Activated CD8-positive, alpha-beta memory T cell treated with anti-CD3 and anti-CD28 coated beads, Interleukin-2, amount 50 U/mL, for 1 hour (primary cell): Measurements from ENCODE around the gene PDE11A.
"Not testable (repeated sequence)": the region's sequence is repeated elsewhere in the genome, so short reads cannot be mapped to it uniquely, and the experiment has no call there.

Source experiments
- DNase-seq: peaks from one replicate; pipeline ENCODE4 v3.0.0-alpha.2; 2020; ENCODE audit errors: extremely low read depth

Gene PDE11A

DNA sequence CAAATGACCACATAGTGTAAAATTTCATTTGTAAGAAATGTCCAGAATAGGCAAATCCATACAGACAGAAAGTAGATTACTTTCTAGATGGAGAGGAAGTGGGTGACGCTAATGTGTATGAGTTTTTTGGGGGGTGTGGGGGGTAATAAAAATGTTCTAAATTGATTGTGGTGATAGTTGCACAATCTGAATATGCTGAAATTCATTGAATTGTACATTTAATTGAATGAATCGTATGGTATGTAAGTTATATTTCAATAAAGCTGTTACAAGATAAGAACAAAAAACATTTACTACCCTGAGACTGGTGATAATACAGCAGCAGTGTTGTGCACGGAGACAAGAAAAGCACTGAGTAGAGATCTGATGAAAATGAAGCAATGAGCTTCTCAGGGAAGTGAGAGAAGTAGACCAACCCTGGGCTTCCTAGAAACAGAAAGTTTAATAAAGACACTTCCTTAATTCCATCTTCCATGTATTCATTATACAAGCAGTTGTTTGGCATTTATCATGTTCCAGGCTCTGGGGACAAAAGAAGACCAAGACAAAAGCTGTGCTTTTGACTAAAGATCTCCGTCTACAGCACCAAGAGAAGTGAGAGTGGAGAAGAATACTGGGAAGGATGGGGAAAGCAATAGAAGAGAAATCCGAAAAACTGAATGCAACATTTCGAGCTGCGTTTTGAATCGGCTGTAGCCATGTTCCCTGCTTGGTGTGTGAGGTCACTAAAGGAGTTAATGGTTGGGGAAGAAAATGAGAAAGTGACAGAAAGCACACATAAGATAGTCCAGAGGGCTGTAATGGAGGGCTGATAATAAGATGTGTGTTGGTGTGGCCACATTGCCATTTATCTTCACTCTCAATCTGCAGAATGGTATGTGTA is 1.8 kb upstream of the PDE11A start:
- no peak for DNase-seq

DNA sequence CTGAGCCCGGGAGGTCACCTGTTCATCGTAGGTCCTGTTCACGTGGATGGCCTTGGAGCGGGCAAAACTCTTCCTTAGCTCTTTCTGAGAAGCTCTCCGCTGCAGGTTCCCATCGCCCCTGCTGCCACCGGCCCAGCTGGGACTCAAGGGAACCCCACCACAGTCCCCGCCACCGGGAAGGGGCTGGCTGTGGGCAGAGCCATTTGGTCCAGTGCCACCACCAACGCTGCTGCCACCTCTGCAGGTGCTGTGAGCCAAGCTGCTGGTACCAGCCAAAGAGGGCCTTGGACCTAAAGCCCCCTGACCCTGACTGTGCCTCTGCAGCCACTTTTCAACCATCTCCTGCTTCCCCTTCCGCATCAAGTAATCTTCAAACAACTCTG is 586 bp downstream of the PDE11A start:
- DNase-seq: no peak

DNA sequence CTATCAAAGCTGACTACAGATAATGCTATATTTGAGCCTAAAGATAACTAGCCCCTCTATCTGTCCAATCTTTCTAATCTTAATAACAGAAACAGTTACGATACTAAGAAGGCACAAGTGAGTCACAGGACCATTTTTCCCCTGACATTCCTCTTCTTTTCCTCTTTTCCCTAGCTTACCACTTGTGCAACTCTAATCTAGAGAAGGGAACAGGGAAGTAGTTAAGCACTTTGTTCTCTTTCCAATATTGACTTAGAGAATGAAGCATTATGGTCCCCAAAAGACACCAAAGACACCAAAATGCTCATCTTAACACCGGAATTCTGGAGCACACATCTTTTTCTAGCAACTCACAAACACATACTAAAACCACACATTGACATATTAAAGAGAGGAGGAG is 1.8 kb downstream of the PDE11A start:
- no peak for DNase-seq

DNA sequence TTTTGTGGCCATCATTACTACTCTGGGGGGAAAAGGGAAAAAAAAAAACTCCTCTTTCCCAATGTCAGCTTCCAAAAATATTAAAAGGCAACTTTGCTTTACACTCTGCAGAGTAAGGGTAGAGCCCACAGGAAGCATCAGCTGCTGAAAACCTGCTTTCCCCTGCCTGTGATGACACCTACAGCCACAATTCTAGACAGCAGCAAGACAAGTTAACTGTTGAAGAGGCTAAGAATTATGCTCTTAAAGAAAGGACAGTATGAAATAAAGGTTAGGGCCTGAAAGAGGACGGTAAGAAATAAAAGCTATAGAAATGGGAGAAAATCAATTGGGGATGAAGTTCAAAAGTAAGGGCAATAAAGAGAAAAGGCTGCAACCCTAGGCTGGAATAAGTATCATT is 3.0 kb downstream of the PDE11A start:
- DNase-seq: no peak

DNA sequence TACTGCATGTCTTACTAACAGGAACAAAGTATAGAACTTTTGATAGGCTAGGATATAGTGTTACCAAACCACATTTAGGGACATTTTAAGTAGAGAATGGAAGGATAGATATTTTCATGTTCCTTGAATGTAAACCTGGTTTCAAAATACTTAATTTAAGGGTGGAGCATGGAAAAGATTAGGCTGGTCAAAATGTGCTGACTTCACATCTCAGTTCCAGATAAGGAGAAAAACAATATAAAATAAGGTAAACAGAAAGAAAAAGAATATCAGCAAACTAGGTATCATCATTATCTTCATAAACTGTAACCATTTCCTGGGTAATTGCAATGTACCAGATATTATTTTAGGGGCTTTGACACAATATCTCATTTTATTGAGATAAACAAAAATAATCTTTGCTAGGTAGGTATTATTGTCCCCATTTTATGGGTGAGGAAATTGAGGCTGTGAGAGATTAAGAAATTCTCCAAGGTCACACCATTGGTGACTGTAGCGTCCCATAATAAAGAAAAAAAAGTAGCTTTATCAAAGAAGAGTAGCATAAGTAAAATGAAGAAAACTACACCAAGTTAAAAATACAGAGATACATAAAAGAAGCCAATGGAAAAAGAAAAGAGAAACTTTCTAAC is 3.6 kb downstream of the PDE11A start:
- no peak for DNase-seq

DNA sequence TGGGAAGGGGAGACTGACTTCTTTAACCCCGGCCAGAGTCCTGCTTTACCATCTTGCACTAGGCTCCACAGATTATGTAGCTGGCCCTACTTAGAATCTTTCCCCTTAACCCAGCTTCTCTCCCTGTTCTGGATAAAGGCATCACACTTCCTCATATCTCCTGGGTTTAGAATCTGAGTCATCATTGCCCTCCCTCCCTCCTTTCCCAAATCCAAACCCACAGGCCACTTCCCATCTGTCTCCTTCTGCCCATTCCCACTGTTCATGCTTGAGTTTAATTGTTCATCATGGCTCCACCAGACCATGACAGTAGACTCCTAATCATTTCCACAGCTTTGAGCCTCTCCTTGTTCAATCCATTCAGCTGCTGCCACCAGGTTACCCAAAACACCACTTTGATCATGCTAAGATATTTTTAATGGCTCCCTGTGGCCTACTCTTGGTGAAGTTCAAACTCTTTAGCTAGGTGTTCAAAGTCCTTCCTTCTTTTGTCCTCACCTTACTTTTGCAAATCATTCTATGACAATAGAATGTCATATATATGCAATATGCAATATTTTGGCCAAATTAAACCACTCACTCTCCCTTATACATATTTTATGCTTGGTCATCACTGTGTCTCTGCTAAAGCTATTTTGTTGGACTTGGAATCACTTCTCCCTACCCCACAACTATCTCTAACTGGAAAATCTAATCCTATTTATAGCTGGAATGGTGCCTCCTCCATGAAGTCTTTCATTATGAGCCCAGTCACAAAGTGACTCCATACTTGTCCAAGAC is 5.5 kb downstream of the PDE11A start:
- no peak for DNase-seq

DNA sequence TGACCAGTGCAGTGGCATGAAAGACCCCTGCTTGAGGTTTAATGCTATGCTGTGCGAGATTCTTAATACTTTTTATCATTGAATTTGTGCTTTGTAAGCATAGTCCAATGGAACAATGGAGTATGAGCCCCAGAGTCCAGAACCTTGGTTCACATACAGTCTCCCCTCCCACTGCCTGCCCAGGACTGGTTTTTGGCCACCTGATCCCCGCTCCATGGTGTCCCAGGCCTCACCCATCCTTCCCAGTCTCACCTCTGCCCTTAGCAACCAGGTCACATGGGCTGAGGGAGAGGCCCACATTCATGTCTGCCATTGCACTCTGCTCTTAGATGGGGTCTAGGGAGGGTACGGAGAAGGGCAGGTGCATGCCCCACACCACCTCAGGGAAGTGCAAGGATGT is 6.3 kb downstream of the PDE11A start:
- DNase-seq: no peak

DNA sequence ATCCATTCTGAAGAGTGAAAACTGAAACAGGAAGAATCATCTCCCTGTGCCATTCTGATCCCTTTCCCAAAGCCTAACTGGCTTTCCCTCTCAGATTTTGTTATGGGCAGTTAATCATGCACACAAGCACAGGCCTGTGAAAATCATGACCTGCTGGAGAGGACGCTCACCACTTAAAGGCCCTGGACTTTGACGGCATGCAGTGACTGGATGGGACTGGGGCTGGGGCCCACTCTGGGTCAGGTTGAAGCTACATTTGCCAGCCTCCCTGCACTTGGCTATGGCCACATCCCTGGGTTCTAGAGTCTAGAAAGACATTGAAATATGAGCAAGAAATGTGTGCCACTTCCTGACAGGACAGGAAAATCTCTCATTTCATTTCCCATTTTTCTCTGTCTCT is 12.9 kb downstream of the PDE11A start:
- DNase-seq: no peak

DNA sequence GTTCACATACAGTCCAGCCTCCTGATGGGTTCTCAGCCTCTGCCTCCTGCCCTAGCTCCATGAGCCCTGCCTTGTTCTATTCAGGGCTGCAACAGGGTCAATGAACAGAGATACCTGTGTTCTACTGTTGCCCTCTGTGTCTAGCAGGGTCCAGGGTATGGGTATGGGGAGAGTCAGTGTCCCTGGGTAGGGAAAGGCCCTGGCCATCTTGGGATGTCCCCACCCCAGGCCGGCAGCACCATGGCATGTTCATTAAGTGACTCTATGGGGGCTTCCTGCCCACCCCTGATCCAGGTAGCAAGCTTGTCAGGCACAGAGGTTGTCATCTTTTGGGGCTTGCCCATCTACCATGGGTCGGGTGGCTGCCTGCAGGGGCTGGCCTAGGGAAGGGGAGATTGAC is 13.5 kb downstream of the PDE11A start:
- no peak for DNase-seq

DNA sequence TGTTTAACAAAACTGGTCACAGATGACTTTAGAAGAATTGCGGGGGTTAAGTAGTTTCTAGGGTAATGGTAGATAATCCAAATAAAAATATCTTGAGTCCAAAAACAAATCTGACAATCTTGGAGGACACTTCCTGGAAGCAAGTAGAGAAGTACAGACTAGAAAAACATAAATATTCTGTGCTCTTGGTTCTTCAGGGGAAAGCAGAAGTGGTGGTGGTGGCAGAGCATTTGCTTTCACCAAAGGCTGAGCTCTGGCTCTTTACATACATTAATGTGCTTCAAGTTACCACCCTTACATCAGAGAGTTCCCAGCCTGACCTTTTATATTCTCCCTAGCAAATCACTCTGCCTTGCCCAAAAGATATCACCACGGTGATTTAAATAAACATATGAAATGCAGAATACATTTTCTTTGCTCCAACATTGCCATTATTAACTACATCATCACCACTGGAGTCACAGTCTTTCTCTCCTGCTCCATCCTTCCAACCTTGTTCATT is 15.3 kb downstream of the PDE11A start:
- DNase-seq: no peak

DNA sequence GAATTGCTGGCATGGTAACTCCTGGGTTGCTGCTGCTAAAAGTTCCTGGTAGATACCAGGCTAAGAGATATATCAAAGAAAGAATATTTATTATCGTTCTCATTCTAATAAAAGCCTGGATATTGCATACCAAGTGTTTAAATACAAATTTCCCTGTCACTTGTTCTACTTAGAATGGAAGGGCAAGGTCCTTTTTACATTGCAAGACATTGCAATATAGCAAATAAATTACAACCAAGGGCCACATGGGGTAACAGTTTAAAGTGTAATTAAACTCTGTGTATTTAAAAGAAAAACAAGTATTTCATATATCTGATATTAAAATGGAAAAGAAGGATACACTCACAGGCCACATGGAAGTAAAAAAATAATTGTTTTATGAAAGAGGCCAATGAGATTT is 16.2 kb downstream of the PDE11A start:
- no peak for DNase-seq

DNA sequence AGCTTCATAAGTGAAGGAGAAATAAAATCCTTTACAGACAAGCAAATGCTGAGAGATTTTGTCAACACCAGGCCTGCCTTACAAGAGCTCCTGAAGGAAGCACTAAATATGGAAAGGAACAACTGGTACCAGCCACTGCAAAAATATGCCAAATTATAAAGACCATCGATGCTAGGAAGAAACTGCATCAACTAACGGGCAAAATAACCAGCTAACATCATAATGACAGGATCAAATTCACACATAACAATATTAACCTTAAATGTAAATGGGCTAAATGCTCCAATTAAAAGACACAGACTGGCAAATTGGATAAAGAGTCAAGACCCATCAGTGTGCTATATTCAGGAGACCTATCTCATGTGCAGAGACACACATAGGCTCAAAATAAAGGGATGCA is 21.3 kb downstream of the PDE11A start:
- not testable (repeated sequence) for DNase-seq

DNA sequence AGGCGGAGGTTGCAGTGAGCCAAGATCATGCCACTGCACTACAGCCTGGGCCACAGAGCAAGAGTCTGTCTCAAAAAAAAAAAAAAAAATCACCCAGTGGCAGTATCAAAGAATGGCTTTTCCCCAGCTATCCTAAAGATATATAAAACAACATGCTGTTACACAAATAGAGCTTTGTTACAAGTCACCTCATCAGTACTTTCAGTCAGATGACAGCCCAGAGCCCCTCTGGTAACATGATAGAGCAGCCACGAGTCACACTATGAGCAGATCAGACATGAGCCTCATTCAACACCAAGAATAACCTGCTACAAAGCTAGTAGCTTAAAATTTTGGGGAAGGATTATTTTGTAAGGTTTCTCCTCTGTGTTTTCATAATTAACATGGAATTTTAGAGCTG is 25.2 kb downstream of the PDE11A start:
- no peak for DNase-seq

DNA sequence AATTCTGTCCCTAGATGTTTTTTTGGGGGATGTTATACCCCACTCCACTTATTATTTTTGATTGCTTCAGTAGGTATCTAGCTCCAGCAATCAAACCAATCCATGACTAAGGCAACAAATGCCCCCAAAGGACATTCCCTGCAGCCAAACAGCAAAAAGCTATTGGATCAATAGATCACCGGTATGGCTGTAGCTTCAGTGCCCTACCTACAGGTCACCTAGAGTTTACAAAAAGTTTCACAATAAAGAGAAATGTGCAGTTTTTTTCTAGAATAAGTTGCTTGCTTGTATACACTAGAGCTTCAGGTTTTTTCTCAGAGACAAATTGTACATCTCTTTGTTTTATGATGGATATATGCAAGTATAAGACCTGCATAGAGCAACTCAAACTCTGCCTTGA is 27.7 kb downstream of the PDE11A start:
- DNase-seq: no peak

DNA sequence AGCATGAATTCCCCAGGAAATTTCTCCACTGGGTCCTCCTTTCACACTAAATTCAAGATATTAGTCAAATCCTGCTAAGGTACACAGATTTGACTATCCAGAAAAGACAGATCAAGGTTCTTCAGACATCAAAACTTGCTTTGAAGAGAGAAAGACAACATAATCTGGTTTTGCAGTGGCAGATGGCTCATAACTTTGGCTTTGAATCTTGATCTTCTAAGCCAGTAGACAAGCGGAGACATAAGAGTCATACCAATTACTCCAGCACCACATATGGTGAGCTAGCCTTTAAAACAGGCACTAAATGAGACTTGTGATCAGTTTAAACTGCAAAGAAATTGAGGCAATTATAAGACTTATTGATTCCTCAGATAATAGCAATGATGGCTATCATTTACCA is 29.3 kb downstream of the PDE11A start:
- DNase-seq: no peak

DNA sequence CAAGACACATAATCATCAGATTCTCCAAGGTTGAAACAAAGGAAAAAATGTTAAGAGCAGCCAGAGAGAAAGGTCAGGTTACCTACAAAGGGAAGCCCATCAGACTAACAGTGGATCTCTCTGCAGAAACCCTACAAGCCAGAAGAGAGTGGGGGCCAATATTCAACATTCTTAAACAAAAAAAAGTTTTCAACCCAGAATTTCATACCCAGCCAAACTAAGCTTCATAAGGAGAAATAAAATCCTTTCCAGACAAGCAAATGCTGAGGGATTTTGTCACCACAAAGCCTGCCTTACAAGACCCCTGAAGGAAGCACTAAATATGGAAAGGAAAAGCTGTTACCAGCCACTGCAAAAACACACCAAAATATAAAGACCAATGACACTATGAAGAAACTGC is 39.0 kb downstream of the PDE11A start:
- not testable (repeated sequence) for DNase-seq

DNA sequence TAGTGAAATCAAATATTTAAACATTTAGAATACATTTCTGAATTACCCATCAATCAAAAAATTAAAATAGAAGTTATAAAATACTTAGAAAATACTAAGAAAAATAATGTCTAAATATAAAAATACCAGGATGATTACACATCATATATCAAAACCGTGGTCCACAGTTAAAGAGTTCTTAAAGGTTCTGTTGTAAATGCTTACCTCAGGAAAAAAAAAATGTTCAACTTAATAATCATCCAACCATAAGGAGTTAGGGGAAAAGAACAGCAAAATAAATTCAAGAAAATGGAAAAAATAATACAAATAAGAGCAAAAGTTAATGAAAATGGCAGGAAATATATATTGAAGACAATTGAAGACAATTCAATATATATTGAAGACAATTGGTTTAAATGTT is 43.2 kb downstream of the PDE11A start:
- DNase-seq: no peak

DNA sequence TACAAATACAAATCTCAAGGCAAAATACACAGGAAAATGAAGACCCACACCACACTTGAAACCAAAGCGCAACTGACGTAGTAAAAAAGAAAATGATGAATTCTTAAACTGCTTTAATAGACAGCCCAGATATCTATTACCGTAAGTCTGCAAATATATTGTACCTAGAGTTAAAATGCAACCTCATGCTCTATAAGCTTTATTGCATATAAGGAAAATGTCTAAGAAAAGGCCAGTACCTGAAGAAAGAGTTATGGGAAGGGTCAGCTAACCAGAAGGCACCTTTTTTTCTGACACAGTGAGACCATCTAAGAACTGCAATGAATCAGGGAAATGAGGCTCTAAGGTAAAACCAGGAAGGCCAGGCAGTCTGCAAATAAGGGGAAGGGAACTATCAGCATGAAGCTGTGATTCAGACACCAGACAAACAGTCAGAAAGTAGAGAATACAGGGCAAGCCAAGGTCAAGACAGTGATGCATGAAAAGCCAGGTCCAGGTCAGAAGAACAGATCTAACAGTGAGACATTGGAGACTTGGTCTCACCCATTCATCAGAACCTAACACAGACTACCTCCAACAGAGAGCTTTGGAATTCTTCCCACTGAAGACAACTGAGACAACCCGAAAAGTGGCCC is 46.9 kb downstream of the PDE11A start:
- DNase-seq: no peak

DNA sequence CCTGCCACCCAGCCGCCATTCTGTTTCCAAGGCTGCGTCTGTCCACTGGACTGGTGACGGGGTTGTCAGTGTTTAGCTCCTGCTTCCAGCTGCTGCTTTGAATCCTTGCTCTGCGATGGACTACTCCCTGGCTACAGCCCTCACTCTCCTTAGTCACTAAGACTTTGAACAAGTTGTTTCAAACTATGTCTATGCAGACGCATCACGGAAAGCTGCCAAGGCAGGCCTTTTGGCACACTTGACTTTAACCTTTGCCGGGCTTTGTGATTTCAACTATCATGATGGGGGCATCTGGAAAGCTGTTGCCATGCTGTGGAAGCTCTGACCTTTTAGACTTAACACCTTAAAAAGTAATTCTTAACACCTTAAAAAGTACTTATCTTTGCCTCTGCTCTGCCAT is 54.4 kb downstream of the PDE11A start:
- DNase-seq: no peak

DNA sequence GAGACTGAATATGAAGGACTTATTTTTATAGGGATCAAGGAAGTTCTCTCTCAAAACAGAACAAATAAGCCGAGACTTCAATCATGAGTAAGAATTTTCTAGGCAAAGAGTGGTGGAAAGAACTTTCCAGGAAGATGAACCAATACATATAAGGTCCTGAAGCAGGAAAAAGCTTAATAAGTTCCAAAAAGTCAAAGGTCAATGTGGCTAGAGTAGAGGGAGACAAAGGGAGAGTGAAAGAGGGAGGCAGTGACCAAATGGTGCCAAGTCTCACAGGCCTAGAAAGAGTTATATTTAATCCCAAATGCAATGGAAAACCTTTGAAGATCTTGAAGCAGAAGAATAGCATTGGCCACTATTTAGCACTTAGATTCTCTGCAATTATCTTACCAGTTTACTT is 56.0 kb downstream of the PDE11A start:
- DNase-seq: no peak

DNA sequence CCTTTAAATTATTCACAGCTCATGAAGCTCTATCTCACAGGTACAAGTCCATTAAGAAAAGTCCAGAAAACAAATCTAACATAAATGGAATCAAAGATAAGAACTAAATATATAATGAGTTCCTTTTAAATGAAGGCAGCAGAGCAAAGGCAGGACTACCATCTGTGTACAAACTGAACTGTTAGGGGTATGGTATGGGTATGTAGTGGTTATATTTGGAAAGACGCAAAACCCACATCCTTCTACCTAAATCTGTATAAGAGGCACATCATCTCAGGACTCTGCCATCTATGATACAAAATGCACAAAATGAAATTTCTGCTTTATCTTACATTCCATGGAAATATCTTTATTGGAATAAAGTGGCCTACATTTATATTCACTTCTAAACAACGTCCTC is 59.9 kb downstream of the PDE11A start:
- DNase-seq: no peak

DNA sequence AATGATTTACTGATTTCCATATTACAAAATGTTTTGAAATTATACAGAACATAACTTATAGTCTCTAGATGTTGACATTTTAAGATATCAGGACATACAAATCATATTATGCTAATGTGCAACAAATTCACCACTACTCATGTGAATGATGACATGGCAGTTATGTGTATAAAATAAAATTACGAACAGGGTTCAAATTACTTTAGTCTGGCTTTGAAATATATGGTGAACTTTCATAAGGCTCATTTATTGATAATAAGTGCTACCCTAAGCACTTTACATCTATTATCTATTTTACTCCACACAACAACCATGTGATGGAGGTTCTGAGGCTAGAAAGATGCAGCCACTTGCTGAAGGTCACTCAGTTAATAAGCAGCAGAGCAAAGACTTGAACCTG is 62.8 kb downstream of the PDE11A start:
- DNase-seq: no peak
